Bronchial epithelial cell (primary cell): ENCODE data around the gene PRDM4. TPM values are rescaled to one million over a fixed set of nuclear protein-coding genes. Genes with fewer than 3 reads are reported as not detected.

Experiments
- DNase-seq: peaks from one replicate; pipeline ENCODE4 v3.0.0-alpha.2; 2010; ENCODE audit warnings: low read depth
- FAIRE-seq: peaks from 2 replicates; lab custom pipeline; 2011; peaks lifted over from hg19 to GRCh38; lab: Jason Lieb, UNC
- H3K27me3 ChIP-seq: 2 replicates; pipeline ENCODE4 v1.5.1; 2011; ENCODE audit warnings: low read length; ENCODE audit not compliant: control insufficient read depth, insufficient read depth
- H3K36me3 ChIP-seq: 2 replicates; pipeline ENCODE4 v1.5.1; 2011; ENCODE audit warnings: low read length; ENCODE audit not compliant: control insufficient read depth, insufficient read depth
- H3K4me3 ChIP-seq: 2 replicates; pipeline ENCODE4 v1.5.1; 2011; ENCODE audit warnings: mild to moderate bottlenecking, low read depth, low read length, control low read depth
- CTCF ChIP-seq: IDR thresholded peaks from 2 replicates; pipeline ENCODE4 v1.5.1; 2011; ENCODE audit warnings: mild to moderate bottlenecking, moderate library complexity, low read length, control low read depth, inconsistent platforms; ENCODE audit not compliant: insufficient read depth, severe bottlenecking
- total RNA-seq: library from RNA; depleted of rRNA; stranded (reverse); fragments of >200 nt; gene quantifications from 2 replicates; pipeline ENCODE4 v1.2.1, GENCODE V29; 2014

The PRDM4 gene
- total RNA-seq, 1 donor from 2014 or later: 21.3 TPM

GRCh38 chr12:107776171-107776570 is 15.2 kb upstream of the PRDM4 start:
- DNase-seq: no peak
- no peak overlapping the region for H3K4me3 ChIP-seq
- H3K27me3 ChIP-seq: peaks cover 17% of the 10 kb centered on the region
- H3K36me3 ChIP-seq: no peaks in the 10 kb centered on the region
- TF ChIP-seq CTCF: no peak
- no peak for FAIRE-seq

- DNase-seq (no peak), FAIRE-seq (no peak)
- TF ChIP-seq CTCF: no peak
- Histone ChIP-seq H3K36me3 (no peaks in the 10 kb centered on the region), H3K27me3 (peaks cover 17% of the 10 kb centered on the region), H3K4me3 (no peak overlapping the region)
These were observed 14.3 kb upstream of the PRDM4 start for GRCh38 chr12:107775093-107775721.

GRCh38 chr12:107774349-107775029 is 13.6 kb upstream of the PRDM4 start, which contains the start of gene ASCL4:
TSS of gene ASCL4 (plus strand) at chr12:107774704. CDS start at chr12:107775219, 515 bp downstream.
- FAIRE-seq: no peak
- Histone ChIP-seq H3K27me3 (peaks cover 17% of the 10 kb centered on the region), H3K36me3 (no peaks in the 10 kb centered on the region), H3K4me3 (no peak within 1 kb of the TSS)
- DNase-seq: no peak
- no peak for TF ChIP-seq CTCF

GRCh38 chr12:107767466-107767865 is 6.5 kb upstream of the PRDM4 start:
- FAIRE-seq: no peak
- DNase-seq: no peak
- no peak for TF ChIP-seq CTCF
- H3K36me3 ChIP-seq: no peaks in the 10 kb centered on the region
- no peak overlapping the region for H3K4me3 ChIP-seq
- no peaks in the 10 kb centered on the region for H3K27me3 ChIP-seq

GRCh38 chr12:107765316-107765715 is 4.4 kb upstream of the PRDM4 start:
- no peak for TF ChIP-seq CTCF
- DNase-seq (no peak), FAIRE-seq (no peak)
- no peak overlapping the region for H3K4me3 ChIP-seq
- H3K27me3 ChIP-seq: no peaks in the 10 kb centered on the region
- H3K36me3 ChIP-seq: no peaks in the 10 kb centered on the region

- peak; percentile 55 for FAIRE-seq
- H3K36me3 ChIP-seq: no peaks in the 10 kb centered on the region
- H3K27me3 ChIP-seq: no peaks in the 10 kb centered on the region
- DNase-seq: no peak
- no peak for TF ChIP-seq CTCF
- H3K4me3 ChIP-seq: no peak overlapping the region
These were observed 3.7 kb upstream of the PRDM4 start for GRCh38 chr12:107764626-107765025.
